CD4-positive, alpha-beta T cell treated with Interleukin-1 beta for 1 hour (primary cell): ENCODE results near the gene KRTAP9-6.
"Not testable (repeated sequence)": the region's sequence is repeated elsewhere in the genome, so short reads cannot be mapped to it uniquely, and the experiment has no call there.

ENCODE experiments used
- DNase-seq, 2 donors: peaks; one replicate each; pipeline ENCODE4 v3.0.0-alpha.2; 2020 to 2022

Gene KRTAP9-6

DNA sequence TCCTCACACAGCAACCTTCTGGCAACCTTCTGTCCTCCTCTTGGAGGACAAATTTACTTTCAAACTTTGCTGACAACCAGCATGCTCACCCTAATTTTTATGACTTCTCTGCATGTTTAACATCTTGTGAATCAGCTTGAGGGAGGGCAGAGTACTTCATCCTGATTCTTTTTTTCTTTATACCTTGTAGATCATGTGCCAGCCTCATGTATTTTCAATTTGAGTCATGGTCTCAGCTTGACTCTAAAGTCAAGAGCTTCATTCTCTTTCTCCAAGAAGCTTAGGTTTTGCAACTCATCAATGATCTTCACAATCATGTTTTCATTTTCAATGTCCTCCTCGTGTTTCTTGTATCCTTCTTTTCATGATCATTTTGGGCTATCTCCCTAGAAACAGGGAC lies 6.7 kb downstream of the KRTAP9-6 start:
- DNase-seq, result no peak

DNA sequence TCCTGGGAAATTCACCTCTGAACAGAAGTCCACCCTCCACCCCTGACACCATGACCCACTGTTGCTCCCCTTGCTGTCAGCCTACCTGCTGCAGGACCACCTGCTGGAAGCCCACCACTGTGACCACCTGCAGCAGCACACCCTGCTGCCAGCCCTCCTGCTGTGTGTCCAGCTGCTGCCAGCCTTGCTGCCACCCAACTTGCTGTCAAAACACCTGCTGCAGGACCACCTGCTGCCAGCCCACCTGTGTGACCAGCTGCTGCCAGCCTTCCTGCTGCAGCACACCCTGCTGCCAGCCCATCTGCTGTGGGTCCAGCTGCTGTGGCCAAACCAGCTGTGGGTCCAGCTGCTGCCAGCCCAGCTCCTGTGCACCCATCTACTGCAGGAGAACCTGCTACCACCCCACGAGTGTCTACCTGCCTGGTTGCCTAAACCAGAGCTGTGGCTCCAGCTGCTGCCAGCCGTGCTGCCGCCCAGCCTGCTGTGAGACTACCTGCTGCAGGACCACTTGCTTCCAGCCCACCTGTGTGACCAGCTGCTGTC lies 10.5 kb downstream of the KRTAP9-6 start, which contains the start of gene KRTAP9-7:
Gene KRTAP9-7, plus strand, starts transcription at position 51 of the 543 bp plus-strand sequence. Its CDS starts 0 bp downstream, at position 51.
- not testable (repeated sequence) for DNase-seq

DNA sequence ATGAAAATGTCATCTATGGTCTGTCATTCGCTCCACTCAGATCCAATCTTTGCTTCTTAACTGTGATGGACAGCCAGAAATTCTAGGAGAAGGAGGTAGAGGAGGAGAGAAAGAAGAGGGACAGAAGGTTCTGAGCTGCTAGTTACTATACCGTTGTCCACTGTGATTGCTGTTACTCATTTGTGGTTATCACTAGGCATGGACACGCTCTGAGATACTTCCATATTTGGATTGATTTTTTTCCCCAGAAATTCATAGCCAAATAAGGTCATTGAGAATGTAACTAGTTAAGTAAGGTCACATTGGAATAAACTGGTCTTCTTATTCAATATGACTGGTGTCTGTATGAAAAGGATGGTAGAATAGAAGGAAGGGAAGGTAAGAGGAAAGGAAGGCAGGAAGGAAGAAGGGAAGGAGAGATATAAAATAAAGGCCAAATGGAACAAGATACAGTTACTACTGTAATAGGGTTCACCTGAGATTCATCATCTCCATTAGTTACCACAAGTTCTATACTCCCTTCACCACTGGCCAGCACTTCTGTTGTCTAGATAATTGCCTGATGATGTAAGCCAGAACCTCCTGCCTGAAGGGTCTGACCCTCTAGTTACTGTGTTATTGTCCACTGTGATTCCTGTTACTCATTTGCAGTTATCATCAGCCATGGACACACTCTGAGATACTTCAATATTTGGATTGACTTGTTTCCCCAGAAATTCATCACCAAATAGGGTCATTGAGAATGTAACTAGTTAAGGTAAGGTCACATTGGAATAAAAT lies 13.2 kb downstream of the KRTAP9-6 start:
- no peak for DNase-seq

GRCh38 chr17:41284043-41284442 lies 18.9 kb downstream of the KRTAP9-6 start:
- DNase-seq, result no peak

DNA sequence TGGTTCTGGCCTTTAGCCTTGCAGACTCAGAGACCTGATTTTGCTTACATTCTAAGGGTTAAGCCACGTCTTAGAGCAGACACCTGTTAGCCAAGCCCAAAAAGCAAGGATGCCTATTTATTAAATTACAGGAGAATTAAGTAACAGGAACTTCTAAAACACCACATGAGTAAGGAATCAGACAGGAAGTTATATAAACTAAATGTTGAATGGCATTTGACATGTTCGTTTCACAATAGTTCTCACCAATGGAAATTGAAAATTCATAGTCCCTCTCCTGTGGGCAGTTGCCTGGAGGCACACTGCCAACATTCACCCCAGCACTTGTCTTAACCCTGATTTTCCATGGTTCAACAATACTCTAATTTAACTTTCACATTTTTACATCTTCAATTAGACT lies 19.4 kb downstream of the KRTAP9-6 start:
- DNase-seq, result no peak

GRCh38 chr17:41287050-41287449 lies 21.9 kb downstream of the KRTAP9-6 start:
- DNase-seq, result no peak

GRCh38 chr17:41294016-41294415 lies 28.8 kb downstream of the KRTAP9-6 start:
- DNase-seq, result no peak

DNA sequence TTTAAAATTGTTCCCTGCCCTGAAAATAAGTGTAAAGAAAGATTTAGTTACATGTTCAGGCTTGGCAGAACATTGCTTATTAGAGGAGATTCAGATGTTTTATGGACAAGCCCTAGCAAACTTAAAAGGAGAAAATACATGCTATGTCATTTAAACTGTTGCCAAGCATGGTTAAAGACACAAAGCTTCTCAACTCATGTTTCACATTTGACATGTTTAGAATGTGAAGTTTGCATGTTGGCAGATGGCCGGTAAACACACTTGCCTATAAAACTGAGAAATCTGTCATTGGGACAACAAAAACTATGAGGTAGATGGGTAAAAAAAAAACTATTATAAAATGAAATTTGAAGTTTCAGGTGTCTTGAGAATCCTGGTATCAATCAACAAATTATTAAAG lies 31.7 kb downstream of the KRTAP9-6 start:
- DNase-seq, result no peak

DNA sequence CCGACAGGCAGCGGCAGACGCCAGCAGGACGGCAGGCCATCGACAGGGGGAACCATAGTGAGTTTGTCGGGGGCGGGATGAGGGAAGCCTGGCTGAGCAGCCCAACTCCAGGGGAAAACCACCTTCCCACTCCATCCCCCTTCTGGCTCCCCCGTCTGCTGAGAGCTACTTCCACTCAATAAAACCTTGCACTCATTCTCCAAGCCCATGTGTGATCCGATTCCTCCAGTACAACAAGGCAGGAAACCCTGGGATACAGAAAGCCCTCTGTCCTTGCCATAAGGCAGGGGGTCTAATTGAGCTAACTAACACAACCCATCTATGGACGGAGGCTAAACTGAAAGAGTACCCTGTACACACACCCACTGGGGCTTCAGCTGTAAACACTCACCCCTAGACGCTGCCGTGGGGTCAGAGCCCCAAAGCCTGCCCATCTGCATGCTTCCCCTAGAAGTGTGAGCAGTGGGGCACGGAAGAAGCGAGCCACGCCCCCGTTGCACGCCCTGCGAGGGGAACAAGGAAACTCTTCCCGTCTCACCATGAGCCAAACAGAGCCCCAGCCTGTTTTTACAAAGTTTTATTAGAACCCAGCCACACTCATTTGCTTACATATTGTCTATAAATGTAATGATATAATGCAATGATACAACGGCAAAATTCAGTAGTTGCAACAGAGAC lies 33.4 kb downstream of the KRTAP9-6 start:
- DNase-seq, result no peak

DNA sequence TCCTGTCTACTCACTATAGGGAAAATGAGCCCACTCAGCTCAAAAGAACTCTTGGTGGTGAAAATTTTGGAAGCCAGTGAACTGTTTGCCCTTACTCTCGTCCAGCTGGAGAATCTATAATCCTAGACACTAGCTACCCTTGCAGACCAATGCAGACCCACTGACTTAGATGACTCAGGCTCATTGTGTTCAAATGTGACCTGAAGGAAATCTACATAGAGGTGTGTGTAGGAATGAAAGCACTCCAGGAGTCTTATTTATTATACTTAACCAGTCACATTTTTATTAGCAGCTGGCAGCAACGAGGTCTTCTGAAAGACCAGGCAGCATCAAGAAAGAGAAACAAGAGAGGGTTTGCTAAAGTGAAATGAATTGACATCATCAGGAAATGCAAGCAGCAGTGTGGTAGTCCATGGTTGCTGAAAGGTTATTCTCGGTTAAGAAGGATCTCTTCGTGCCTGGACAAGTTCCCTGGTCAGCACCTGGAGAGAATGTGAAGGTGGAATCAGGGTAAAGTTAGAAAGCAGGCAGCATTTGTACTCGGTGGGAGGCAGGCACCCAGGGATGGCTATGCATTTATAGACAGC lies 36.1 kb downstream of the KRTAP9-6 start:
- DNase-seq, result no peak

DNA sequence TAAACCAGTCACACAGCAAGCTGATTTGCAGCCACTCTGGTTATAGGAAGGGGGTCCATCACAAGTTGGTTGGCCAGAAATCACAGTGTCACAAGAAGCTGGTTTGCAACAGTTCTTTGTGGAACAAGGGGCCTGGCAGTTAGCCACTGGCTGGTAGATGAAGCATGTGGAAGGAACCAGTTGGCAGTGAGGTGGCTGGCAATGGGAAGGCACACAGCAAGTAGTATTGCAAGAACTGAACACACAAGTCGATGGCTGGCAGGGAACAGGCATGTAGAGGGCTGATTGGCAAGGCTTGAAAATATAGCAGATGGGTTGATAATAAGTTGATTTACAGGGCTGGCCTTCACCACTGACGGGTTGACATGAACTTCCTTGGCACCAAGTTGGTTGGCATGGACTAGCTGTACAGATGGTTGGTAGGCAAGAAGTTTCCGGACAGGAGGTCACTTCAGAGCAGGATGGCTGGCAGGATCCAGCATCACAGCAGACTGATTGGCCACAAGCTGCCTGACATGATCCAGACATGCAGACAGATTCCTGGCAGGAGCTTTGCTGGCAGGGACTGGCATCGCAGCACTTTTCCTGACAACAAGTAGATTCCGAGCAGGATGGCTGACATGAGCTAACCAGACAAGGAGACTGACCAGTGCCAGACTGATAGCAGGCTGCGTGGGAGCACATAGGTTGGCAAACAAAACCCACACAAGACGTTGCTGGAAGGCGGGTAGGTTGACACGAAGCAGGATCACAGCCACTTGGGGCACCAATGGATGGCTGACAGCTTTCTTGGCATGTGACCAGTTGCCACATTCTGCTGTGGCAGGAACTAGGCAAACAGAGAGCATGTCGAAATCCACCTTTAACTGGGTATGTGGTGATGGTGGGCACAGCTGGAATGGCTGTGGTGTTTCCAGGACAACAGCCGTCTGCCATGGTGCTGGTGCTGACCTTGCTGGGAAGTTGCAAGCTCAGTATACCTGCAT lies 37.0 kb downstream of the KRTAP9-6 start, which contains the start of gene KRTAP29-1:
Gene KRTAP29-1, minus strand, starts transcription at position 936 of the 986 bp plus-strand sequence. Its CDS starts 0 bp downstream, at position 936.
- no peak for DNase-seq

DNA sequence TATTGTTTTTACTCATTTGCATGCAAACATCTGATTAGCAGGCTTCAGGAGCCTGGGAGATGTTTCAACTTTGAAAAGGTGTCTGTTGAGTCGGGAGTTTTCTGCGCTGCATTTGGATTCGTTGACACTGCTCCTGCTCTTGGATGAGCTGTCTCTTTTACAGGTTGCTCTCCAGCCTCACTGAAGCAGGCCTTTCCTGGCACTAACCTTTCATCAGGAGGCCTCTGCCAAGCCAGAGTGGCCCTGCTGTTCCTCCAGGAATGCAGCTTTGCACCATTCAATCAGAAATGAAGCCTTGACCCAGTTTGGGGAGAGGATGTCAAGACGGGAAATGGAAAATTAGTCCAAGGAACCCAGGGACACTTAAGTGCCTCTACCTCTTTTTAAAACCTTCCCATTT lies 37.8 kb downstream of the KRTAP9-6 start:
- DNase-seq, result no peak

DNA sequence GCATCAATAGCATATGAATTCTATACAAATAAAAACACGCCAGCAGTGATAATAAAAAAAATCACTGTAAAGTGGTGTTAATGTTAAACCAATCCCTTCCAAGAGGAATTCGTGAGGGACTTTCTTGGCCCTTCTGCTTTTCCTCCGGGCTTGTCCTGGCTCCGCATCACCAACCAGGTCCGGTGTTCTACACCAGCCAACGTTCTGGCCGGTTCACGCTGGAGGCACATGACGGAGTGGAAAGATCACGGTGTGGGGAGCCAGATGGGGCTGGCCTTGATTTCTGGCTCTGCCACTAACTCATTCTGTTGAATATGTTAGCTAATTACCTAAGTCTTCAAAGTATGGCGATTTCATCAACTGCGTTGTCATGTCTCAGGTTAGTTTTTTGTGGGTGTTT lies 38.9 kb downstream of the KRTAP9-6 start:
- DNase-seq, result no peak

DNA sequence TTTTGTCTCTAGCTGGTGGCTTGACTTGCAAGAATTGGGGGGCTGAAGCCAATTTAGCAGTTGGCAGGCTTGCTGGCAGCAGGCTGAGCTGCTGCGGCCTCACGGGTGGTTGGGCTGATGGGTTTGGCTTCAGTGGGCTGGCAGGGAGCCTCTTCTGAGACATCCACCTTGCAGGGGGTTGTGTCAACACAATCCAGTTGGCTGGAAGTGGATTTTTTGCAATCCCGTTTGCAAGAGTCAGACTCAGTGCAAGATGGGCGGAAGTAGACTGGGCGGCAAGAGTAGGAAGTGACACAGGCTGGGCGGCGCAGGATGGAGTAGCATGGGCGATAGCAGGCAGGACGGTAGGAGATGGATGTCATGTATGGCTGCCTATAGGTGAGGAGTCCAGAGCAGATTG lies 42.5 kb downstream of the KRTAP9-6 start:
- DNase-seq, result no peak

DNA sequence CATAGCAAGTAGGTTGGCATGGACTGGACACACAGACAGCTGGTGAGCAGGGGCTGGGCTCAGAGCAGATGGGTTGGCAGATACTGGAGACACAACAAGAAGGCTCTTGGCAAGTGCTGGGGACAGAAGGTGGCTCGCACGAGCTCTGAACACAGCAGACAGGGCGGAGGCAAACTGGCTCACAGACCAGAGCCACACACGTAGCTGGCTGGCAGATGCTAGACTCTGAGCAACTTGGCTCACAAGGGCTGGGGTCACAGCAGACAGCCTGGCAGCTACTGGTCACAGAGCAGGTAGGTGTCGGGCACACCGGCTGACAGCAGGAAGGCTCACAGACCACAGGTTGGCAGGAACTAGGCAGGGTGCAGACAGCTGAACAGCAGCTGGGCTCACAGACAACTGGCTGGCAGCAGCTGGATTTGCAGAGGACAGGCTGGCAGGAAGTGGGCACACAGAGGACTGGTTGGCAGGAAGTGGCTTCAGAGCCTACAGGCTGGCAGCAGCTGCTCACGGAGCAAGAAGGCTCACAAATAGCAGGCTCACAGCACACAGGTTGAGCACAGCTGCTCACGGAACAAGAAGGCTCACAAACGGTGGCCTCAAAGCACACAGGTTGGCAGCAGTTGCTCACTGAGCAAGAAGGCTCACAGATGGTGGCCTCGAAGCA lies 43.2 kb downstream of the KRTAP9-6 start:
- peak; percentile 86 to 89 for DNase-seq

DNA sequence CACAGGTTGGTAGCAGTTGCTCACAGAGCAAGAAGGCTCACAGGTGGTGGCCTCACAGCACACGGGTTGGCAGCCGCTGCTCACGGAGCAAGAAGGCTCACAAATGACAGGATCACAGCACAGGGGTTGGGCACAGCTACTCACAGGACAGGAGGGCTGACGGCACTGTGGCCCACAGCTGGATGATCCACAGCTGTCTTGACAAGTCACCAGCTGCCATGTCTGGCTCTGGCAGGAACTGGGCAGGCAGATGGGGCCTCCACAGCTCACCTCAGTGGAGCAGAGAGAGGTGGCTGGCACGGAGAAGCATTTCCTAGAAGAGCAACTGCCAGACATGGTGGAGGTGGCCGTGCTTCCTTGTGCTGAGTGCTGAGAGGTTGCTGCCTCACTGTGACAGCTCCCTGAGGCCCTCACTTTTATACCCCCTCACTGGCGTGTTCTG lies 43.8 kb downstream of the KRTAP9-6 start, which contains the start of gene KRTAP16-1:
Gene KRTAP16-1, minus strand, starts transcription at position 392 of the 442 bp plus-strand sequence. Its CDS starts 56 bp downstream, at position 336.
- DNase-seq, result peak; percentile 49 to 57

GRCh38 chr17:41311111-41311510 lies 45.9 kb downstream of the KRTAP9-6 start:
- DNase-seq, result no peak

DNA sequence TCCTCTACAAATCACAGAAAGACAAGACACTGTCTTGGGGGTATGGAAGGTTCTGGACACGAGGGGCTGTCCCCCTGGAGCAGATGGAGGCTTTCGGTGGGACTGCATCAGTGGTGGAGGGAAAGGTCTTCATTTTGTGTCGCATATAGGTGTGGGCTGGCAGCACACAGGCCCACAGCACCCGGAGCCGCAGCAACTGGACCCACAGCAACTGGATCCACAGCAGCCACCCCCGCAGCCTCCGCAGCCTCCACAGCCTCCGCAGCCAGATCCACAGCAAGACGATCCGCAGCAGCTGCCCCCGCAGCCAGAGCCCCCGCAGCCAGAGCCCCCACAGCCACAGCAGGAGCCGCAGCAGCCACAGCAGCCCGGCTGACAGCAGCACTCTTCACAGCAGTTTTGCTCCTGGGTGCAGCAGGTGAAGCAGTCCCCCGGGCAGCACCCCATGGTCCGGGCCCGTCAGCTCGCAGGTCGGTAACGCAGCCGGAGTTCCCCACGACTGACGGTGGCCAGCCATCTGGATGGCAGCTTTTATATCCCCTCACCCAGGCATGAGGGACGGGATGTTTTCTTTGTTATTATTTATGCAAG lies 50.1 kb downstream of the KRTAP9-6 start, which contains the start of gene KRTAP17-1:
Gene KRTAP17-1, minus strand, starts transcription at position 507 of the 591 bp plus-strand sequence. Its CDS starts 60 bp downstream, at position 447.
- DNase-seq, result no peak
